Lung (tissue), 12 donors: Measurements from ENCODE around the gene INTS3. TPM values are rescaled to one million over a fixed set of nuclear protein-coding genes. Genes with fewer than 3 reads are reported as not detected.

Experiments used
- ATAC-seq: fragments of 200-7000 bp; cut with Tn5 transposase; one replicate; pipeline ENCODE4 v1.9.1; 2020; ENCODE audit warnings: moderate number of reproducible peaks; ENCODE audit not compliant: insufficient read depth, low FRiP score
- DNase-seq, 3 donors: peaks; one replicate each; pipeline ENCODE4 v3.0.0-alpha.2; 2013 to 2017
- H3K27ac ChIP-seq, 2 donors: one replicate each; pipeline ENCODE4 v1.5.1; 2013; ENCODE audit warnings: mild to moderate bottlenecking in 2 of 2, moderate library complexity in 2 of 2, control low read depth in 1 of 2, inconsistent platforms in 1 of 2, low read depth in 1 of 2, low read length in 1 of 2
- H3K27me3 ChIP-seq, 3 donors: one replicate each; pipeline ENCODE4 v1.5.1; 2013; ENCODE audit warnings: low read length in 2 of 3; ENCODE audit not compliant: control insufficient read depth in 3 of 3, insufficient read depth in 3 of 3
- H3K36me3 ChIP-seq, 4 donors: one replicate each; pipeline ENCODE4 v1.5.1; 2013; ENCODE audit warnings: low read length in 4 of 4, mild to moderate bottlenecking in 1 of 4, moderate library complexity in 1 of 4; ENCODE audit not compliant: control insufficient read depth in 4 of 4, insufficient read depth in 4 of 4
- H3K4me1 ChIP-seq, 5 donors: one replicate each; pipeline ENCODE4 v1.5.1; 2013; ENCODE audit warnings: low read length in 5 of 5, mild to moderate bottlenecking in 2 of 5, moderate library complexity in 1 of 5; ENCODE audit not compliant: control insufficient read depth in 5 of 5, insufficient read depth in 5 of 5
- H3K4me3 ChIP-seq: one replicate; pipeline ENCODE4 v1.5.1; 2013; ENCODE audit warnings: mild to moderate bottlenecking, control low read depth, moderate library complexity
- H3K9ac ChIP-seq, 2 donors: one replicate each; pipeline ENCODE4 v1.5.1; 2013; ENCODE audit warnings: low read length in 2 of 2, control low read depth in 1 of 2; ENCODE audit not compliant: insufficient read depth in 1 of 2
- H3K9me3 ChIP-seq, 4 donors: one replicate each; pipeline ENCODE4 v1.5.1; 2013; ENCODE audit warnings: low read length in 3 of 4, mild to moderate bottlenecking in 1 of 4, moderate library complexity in 1 of 4; ENCODE audit not compliant: control insufficient read depth in 4 of 4, insufficient read depth in 3 of 4
- WGBS, 2 donors: extraction: QIAGEN DNeasy Blood & Tissue Kit; methylation state at CpG; one replicate each; pipeline ENCODE4 v1.1.7; 2013; 5-methylcytosine and 5-hydroxymethylcytosine counted together
- polyA plus RNA-seq, 2 donors: library from polyadenylated mRNA; stranded (reverse); fragments of 200-250 nt; gene quantifications; one replicate each; pipeline ENCODE4 v1.2.1, GENCODE V29; 2013
- total RNA-seq, 2 donors: library from RNA; depleted of rRNA in 1 of 2; stranded (reverse); fragments of >200 nt in 1 of 2; gene quantifications; one replicate each; pipeline ENCODE4 v1.2.1, GENCODE V29; 2014 to 2021
- TF ChIP-seq, protein P1 (sequence below): IDR thresholded peaks from 2 replicates; pipeline ENCODE4 v1.5.1; 2012; ENCODE audit warnings: mild to moderate bottlenecking; ENCODE audit errors: control extremely low read depth, extremely low read depth
- donor health status: control.
- donor health status: control.
- donor health status: Bipolar disorder and iron deficiency.
- donor health status: healthy.
- donor health status: DM: yes; HTN: yes; CAD: no.

The INTS3 gene
- total and polyA plus RNA-seq, 4 donors: 31.3 to 70.4 (median 51.0) TPM

GRCh38 chr1:153789478-153790034 lies 61.7 kb downstream of the INTS3 start:
- H3K4me3 ChIP-seq: no peak overlapping the region
- WGBS, 2 donors: 31 to 34% methylated on average over 22 of the region's 22 CpGs
- H3K4me1 ChIP-seq: peaks cover 0 to 33% (median 13%) of the 10 kb centered on the region in 5 donors
- no peaks in the 10 kb centered on the region for H3K27me3 ChIP-seq
- H3K36me3 ChIP-seq: no peaks in the 10 kb centered on the region
- DNase-seq (peak in 1 of 3 donors; percentile 61), ATAC-seq (no peak)
- TF ChIP-seq, protein P1, sequence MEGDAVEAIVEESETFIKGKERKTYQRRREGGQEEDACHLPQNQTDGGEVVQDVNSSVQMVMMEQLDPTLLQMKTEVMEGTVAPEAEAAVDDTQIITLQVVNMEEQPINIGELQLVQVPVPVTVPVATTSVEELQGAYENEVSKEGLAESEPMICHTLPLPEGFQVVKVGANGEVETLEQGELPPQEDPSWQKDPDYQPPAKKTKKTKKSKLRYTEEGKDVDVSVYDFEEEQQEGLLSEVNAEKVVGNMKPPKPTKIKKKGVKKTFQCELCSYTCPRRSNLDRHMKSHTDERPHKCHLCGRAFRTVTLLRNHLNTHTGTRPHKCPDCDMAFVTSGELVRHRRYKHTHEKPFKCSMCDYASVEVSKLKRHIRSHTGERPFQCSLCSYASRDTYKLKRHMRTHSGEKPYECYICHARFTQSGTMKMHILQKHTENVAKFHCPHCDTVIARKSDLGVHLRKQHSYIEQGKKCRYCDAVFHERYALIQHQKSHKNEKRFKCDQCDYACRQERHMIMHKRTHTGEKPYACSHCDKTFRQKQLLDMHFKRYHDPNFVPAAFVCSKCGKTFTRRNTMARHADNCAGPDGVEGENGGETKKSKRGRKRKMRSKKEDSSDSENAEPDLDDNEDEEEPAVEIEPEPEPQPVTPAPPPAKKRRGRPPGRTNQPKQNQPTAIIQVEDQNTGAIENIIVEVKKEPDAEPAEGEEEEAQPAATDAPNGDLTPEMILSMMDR: no peak
- H3K27ac ChIP-seq: peak overlapping the region; percentile 89 to 92
- H3K9me3 ChIP-seq: no peaks in the 10 kb centered on the region
- peak overlapping the region in 1 of 2 donors; percentile 83 for H3K9ac ChIP-seq

GRCh38 chr1:153790313-153790965 lies 62.6 kb downstream of the INTS3 start:
- Histone ChIP-seq H3K9ac (peak overlapping the region in 1 of 2 donors; percentile 83), H3K4me1 (peaks cover 0 to 33% (median 13%) of the 10 kb centered on the region in 5 donors), H3K27ac (peak overlapping the region; percentile 89 to 92), H3K4me3 (no peak overlapping the region), H3K27me3 (no peaks in the 10 kb centered on the region), H3K36me3 (no peaks in the 10 kb centered on the region), H3K9me3 (no peaks in the 10 kb centered on the region)
- TF ChIP-seq, protein P1: no peak
- DNase-seq (peak; percentile 97 to 99 (median 99)), ATAC-seq (peak; percentile 42)
- 38 to 39% methylated on average over 16 of the region's 16 CpGs for WGBS, 2 donors

DNA sequence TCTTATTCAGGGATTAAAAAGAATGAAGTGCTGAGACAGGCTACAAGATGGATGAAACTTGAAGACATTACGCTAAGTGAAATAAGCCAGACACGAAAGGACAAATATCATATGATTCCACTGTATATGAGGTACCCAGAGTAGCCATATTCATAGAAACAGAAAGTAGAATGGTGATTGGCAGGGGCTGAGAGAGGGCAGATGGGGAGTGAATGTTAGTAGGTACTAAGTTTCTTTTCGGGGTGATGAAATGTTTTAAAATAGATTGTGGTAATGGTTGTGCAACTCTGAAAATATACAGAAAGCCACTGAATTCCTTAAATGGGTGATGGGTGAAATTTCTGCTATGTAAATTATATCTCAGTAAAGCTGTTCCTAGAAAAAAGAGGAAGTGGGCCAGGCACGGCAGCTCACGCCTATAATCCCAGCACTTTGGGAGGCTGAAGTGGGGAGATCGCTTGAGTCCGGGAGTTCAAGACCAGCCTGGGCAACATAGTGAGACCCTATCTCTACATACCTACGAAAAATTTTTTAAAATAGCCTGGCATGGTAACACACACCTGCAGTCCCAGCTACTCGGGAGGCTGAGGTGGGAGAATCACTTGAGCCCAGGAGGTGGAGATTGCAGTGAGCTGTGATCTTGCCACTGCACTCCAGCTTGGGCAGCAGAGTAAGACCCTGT lies 63.3 kb downstream of the INTS3 start:
- peak overlapping the region in 1 of 2 donors; percentile 83 for H3K9ac ChIP-seq
- no peaks in the 10 kb centered on the region for H3K36me3 ChIP-seq
- H3K27ac ChIP-seq: peak overlapping the region; percentile 89 to 92
- DNase-seq (peak; percentile 53 to 88 (median 86)), ATAC-seq (peak; percentile 70)
- H3K9me3 ChIP-seq: no peaks in the 10 kb centered on the region
- WGBS, 2 donors: 28 to 44% methylated on average over 9 of the region's 9 CpGs
- peaks cover 0 to 33% (median 13%) of the 10 kb centered on the region in 5 donors for H3K4me1 ChIP-seq
- no peak overlapping the region for H3K4me3 ChIP-seq
- TF ChIP-seq, protein P1: no peak
- no peaks in the 10 kb centered on the region for H3K27me3 ChIP-seq
